Activated naive CD4-positive, alpha-beta T cell treated with anti-CD3 and anti-CD28 coated beads, Interleukin-2, amount 10 ng/mL, durations not matched to agents 7 days and 5 days (primary cell): ENCODE data around the gene VPS33A.
"Not testable (repeated sequence)": the region's sequence is repeated elsewhere in the genome, so short reads cannot be mapped to it uniquely, and the experiment has no call there.

Experiments
- CTCF ChIA-PET: fragments of 350-600 bp; sonication (Branson Sonifier 250); formaldehyde crosslinking; loops from one replicate; lab custom pipeline; 2021; ENCODE audit warnings: antibody characterized with exemption; lab: Charles Lee
- DNase-seq: peaks from one replicate; pipeline ENCODE4 v3.0.0-alpha.2; 2020
- H3K27ac Mint-ChIP-seq: one replicate; pipeline ENCODE4 v1.8.0; 2021; ENCODE audit warnings: mild to moderate bottlenecking, moderate library complexity, mixed read lengths
- H3K27me3 Mint-ChIP-seq: one replicate; pipeline ENCODE4 v1.8.0; 2021; ENCODE audit warnings: mild to moderate bottlenecking, mixed read lengths
- H3K36me3 Mint-ChIP-seq: one replicate; pipeline ENCODE4 v1.8.0; 2021; ENCODE audit warnings: mixed read lengths
- H3K4me1 Mint-ChIP-seq: one replicate; pipeline ENCODE4 v1.8.0; 2021; ENCODE audit warnings: mixed read lengths
- H3K4me3 Mint-ChIP-seq: one replicate; pipeline ENCODE4 v1.8.0; 2021; ENCODE audit warnings: mild to moderate bottlenecking, moderate library complexity, mixed read lengths
- H3K9me3 Mint-ChIP-seq: one replicate; pipeline ENCODE4 v1.8.0; 2021; ENCODE audit warnings: mixed read lengths

VPS33A gene

GRCh38 chr12:122205053-122205925 lies 61.0 kb downstream of the VPS33A start:
- no peak for DNase-seq
- H3K4me3 Mint-ChIP-seq, result peak overlapping the region; percentile 69
- H3K27me3 Mint-ChIP-seq, result peaks cover 55% of the 10 kb centered on the region
- H3K36me3 Mint-ChIP-seq, result peaks cover 19% of the 10 kb centered on the region
- CTCF ChIA-PET, result no interaction called here
- H3K9me3 Mint-ChIP-seq, result no peaks in the 10 kb centered on the region
- peaks cover 16% of the 10 kb centered on the region for H3K4me1 Mint-ChIP-seq
- no peak overlapping the region for H3K27ac Mint-ChIP-seq

GRCh38 chr12:122204167-122205052 lies 61.9 kb downstream of the VPS33A start:
- Mint-ChIP-seq H3K27me3 (peaks cover 64% of the 10 kb centered on the region), H3K4me1 (peaks cover 16% of the 10 kb centered on the region), H3K9me3 (no peaks in the 10 kb centered on the region), H3K27ac (no peak overlapping the region), H3K4me3 (peak overlapping the region; percentile 69), H3K36me3 (peaks cover 13% of the 10 kb centered on the region)
- CTCF ChIA-PET, result no interaction called here
- DNase-seq, result peak; percentile 39

- Mint-ChIP-seq H3K27ac (no peak within 1 kb of the TSS), H3K27me3 (peaks cover 67% of the 10 kb centered on the region), H3K4me1 (peaks cover 16% of the 10 kb centered on the region), H3K9me3 (no peaks in the 10 kb centered on the region), H3K36me3 (peaks cover 10% of the 10 kb centered on the region), H3K4me3 (peak within 1 kb of the TSS; percentile 76)
- CTCF ChIA-PET, result interaction anchor here (0.9 to 1.3 kb wide), 3 partner anchors 9 to 152 kb away, joined by 3 to 4 read pairs (median 3); no protein-coding TSS in a partner anchor
- DNase-seq, result peak; percentile 82
Observed at GRCh38 chr12:122203301-122204166, 62.8 kb downstream of the VPS33A start, which contains the start of gene B3GNT4. B3GNT4 (plus strand) TSS chr12:122203709; CDS start chr12:122204619, 910 bp downstream.

- peaks cover 20% of the 10 kb centered on the region for H3K4me1 Mint-ChIP-seq
- DNase-seq, H3K27ac Mint-ChIP-seq, H3K36me3 Mint-ChIP-seq, H3K9me3 Mint-ChIP-seq: not testable (repeated sequence)
- CTCF ChIA-PET, result interaction anchor here (0.9 to 1.3 kb wide), 3 partner anchors 9 to 153 kb away, joined by 3 to 4 read pairs (median 3); no protein-coding TSS in a partner anchor
- peak overlapping the region; percentile 76 for H3K4me3 Mint-ChIP-seq
- H3K27me3 Mint-ChIP-seq, result peaks cover 73% of the 10 kb centered on the region
Observed at GRCh38 chr12:122202811-122203210, 63.5 kb downstream of the VPS33A start.

GRCh38 chr12:122202017-122202416 lies 64.3 kb downstream of the VPS33A start:
- H3K36me3 Mint-ChIP-seq, result no peaks in the 10 kb centered on the region
- H3K27me3 Mint-ChIP-seq, result peaks cover 81% of the 10 kb centered on the region
- no peaks in the 10 kb centered on the region for H3K9me3 Mint-ChIP-seq
- H3K4me1 Mint-ChIP-seq, result peaks cover 27% of the 10 kb centered on the region
- CTCF ChIA-PET, result interaction anchor here (1.3 kb wide), 1 partner anchor 11 kb away, joined by 3 read pairs; no protein-coding TSS in a partner anchor
- no peak overlapping the region for H3K27ac Mint-ChIP-seq
- no peak for DNase-seq
- no peak overlapping the region for H3K4me3 Mint-ChIP-seq

- H3K4me1 Mint-ChIP-seq, result peaks cover 31% of the 10 kb centered on the region
- no peak for DNase-seq
- no peak overlapping the region for H3K27ac Mint-ChIP-seq
- peaks cover 82% of the 10 kb centered on the region for H3K27me3 Mint-ChIP-seq
- CTCF ChIA-PET, result interaction anchor here (1.3 kb wide), 1 partner anchor 11 kb away, joined by 3 read pairs; no protein-coding TSS in a partner anchor
- H3K4me3 Mint-ChIP-seq, result no peak overlapping the region
- no peaks in the 10 kb centered on the region for H3K9me3 Mint-ChIP-seq
- no peaks in the 10 kb centered on the region for H3K36me3 Mint-ChIP-seq
Observed at GRCh38 chr12:122201381-122201780, 64.9 kb downstream of the VPS33A start.

- DNase-seq, result no peak
- CTCF ChIA-PET, result no interaction called here
- H3K9me3 Mint-ChIP-seq, result peaks cover under 1% of the 10 kb centered on the region
- H3K36me3 Mint-ChIP-seq, result no peaks in the 10 kb centered on the region
- H3K4me1 Mint-ChIP-seq, result peaks cover 31% of the 10 kb centered on the region
- H3K27me3 Mint-ChIP-seq, result peaks cover 79% of the 10 kb centered on the region
- H3K27ac Mint-ChIP-seq, result no peak overlapping the region
- no peak overlapping the region for H3K4me3 Mint-ChIP-seq
Observed at GRCh38 chr12:122200541-122201175, 65.6 kb downstream of the VPS33A start.

GRCh38 chr12:122199484-122200355 lies 66.6 kb downstream of the VPS33A start:
- H3K27me3 Mint-ChIP-seq, result peaks cover 77% of the 10 kb centered on the region
- H3K4me1 Mint-ChIP-seq, result peaks cover 27% of the 10 kb centered on the region
- no peak for DNase-seq
- H3K27ac Mint-ChIP-seq, result no peak overlapping the region
- no peak overlapping the region for H3K4me3 Mint-ChIP-seq
- CTCF ChIA-PET, result no interaction called here
- H3K36me3 Mint-ChIP-seq, result no peaks in the 10 kb centered on the region
- peaks cover 5% of the 10 kb centered on the region for H3K9me3 Mint-ChIP-seq

- peaks cover 18% of the 10 kb centered on the region for H3K4me1 Mint-ChIP-seq
- H3K9me3 Mint-ChIP-seq, result peaks cover 5% of the 10 kb centered on the region
- no peak for DNase-seq
- H3K27me3 Mint-ChIP-seq, result peaks cover 73% of the 10 kb centered on the region
- H3K27ac Mint-ChIP-seq, result peak overlapping the region; percentile 89
- no peaks in the 10 kb centered on the region for H3K36me3 Mint-ChIP-seq
- peak overlapping the region; percentile 17 for H3K4me3 Mint-ChIP-seq
- CTCF ChIA-PET, result no interaction called here
Observed at GRCh38 chr12:122197612-122197966, 68.7 kb downstream of the VPS33A start.

- peaks cover 59% of the 10 kb centered on the region for H3K27me3 Mint-ChIP-seq
- peaks cover 15% of the 10 kb centered on the region for H3K4me1 Mint-ChIP-seq
- CTCF ChIA-PET, result interaction anchor here (1.1 to 1.3 kb wide), 3 partner anchors 23 to 279 kb away, joined by 3 to 4 read pairs (median 3); no protein-coding TSS in a partner anchor
- no peak overlapping the region for H3K4me3 Mint-ChIP-seq
- peaks cover 5% of the 10 kb centered on the region for H3K9me3 Mint-ChIP-seq
- no peak for DNase-seq
- H3K27ac Mint-ChIP-seq, result no peak overlapping the region
- no peaks in the 10 kb centered on the region for H3K36me3 Mint-ChIP-seq
Observed at GRCh38 chr12:122195405-122195804, 70.9 kb downstream of the VPS33A start.

GRCh38 chr12:122194804-122195203 lies 71.5 kb downstream of the VPS33A start:
- peaks cover 56% of the 10 kb centered on the region for H3K27me3 Mint-ChIP-seq
- H3K4me3 Mint-ChIP-seq, result no peak overlapping the region
- CTCF ChIA-PET, result interaction anchor here (1.2 kb wide), 1 partner anchor 279 kb away, joined by 3 read pairs; no protein-coding TSS in a partner anchor

GRCh38 chr12:122192441-122192840 lies 73.9 kb downstream of the VPS33A start:
- DNase-seq, result no peak
- H3K4me1 Mint-ChIP-seq, result peaks cover 8% of the 10 kb centered on the region
- H3K4me3 Mint-ChIP-seq, result no peak overlapping the region
- CTCF ChIA-PET, result interaction anchor here (0.7 to 3.2 kb wide), 8 partner anchors 25 to 208 kb away, joined by 3 to 22 read pairs (median 4); no protein-coding TSS in a partner anchor
- no peaks in the 10 kb centered on the region for H3K36me3 Mint-ChIP-seq
- H3K9me3 Mint-ChIP-seq, result peaks cover 5% of the 10 kb centered on the region
- no peak overlapping the region for H3K27ac Mint-ChIP-seq
- peaks cover 48% of the 10 kb centered on the region for H3K27me3 Mint-ChIP-seq

More at GRCh38 chr12:122194804-122195203, 71.5 kb downstream of the VPS33A start:
- peaks cover 5% of the 10 kb centered on the region for H3K9me3 Mint-ChIP-seq
- H3K4me1 Mint-ChIP-seq, result peaks cover 15% of the 10 kb centered on the region
- H3K27ac Mint-ChIP-seq, result peak overlapping the region; percentile 19
- no peaks in the 10 kb centered on the region for H3K36me3 Mint-ChIP-seq
- no peak for DNase-seq
